D341Med (cell line): ENCODE results near the gene ATP2C1.
A peak's percentile ranks its signal among the peaks of the same experiment; 100 is the strongest.
"Not testable (repeated sequence)": the region's sequence is repeated elsewhere in the genome, so short reads cannot be mapped to it uniquely, and the experiment has no call there.

Source experiments
- DNase-seq: peaks from one replicate; pipeline ENCODE4 v3.0.0; 2012; ENCODE audit warnings: low spot score

Gene ATP2C1

GRCh38 chr3:130935761-130936492 is 42.0 kb downstream of the ATP2C1 start:
- DNase-seq = no peak

- DNase-seq = no peak
Measured at GRCh38 chr3:130939753-130940152, 45.9 kb downstream of the ATP2C1 start.

GRCh38 chr3:130941793-130942192 is 47.9 kb downstream of the ATP2C1 start:
- no peak for DNase-seq

- no peak for DNase-seq
Measured at GRCh38 chr3:130946882-130947281, 53.0 kb downstream of the ATP2C1 start.

- DNase-seq = no peak
Measured at GRCh38 chr3:130948001-130948773, 54.3 kb downstream of the ATP2C1 start.

- DNase-seq = no peak
Measured at GRCh38 chr3:130948929-130949328, 55.0 kb downstream of the ATP2C1 start.

GRCh38 chr3:130950124-130950523 is 56.2 kb downstream of the ATP2C1 start:
- DNase-seq = no peak

GRCh38 chr3:130950641-130951040 is 56.8 kb downstream of the ATP2C1 start:
- DNase-seq = no peak

- DNase-seq = peak; percentile 17
Measured at GRCh38 chr3:130955481-130955880, 61.6 kb downstream of the ATP2C1 start.

- DNase-seq = no peak
Measured at GRCh38 chr3:130956281-130956680, 62.4 kb downstream of the ATP2C1 start.

GRCh38 chr3:130956721-130957120 is 62.8 kb downstream of the ATP2C1 start:
- DNase-seq = no peak

- DNase-seq = no peak
Measured at GRCh38 chr3:130960139-130960795, 66.4 kb downstream of the ATP2C1 start.

GRCh38 chr3:130961458-130961857 is 67.6 kb downstream of the ATP2C1 start:
- no peak for DNase-seq

- no peak for DNase-seq
Measured at GRCh38 chr3:130963444-130963843, 69.6 kb downstream of the ATP2C1 start.

- DNase-seq = no peak
Measured at GRCh38 chr3:130963878-130964277, 70.0 kb downstream of the ATP2C1 start.

- no peak for DNase-seq
Measured at GRCh38 chr3:130967281-130967680, 73.4 kb downstream of the ATP2C1 start.

GRCh38 chr3:130968221-130968620 is 74.3 kb downstream of the ATP2C1 start:
- DNase-seq = no peak

GRCh38 chr3:130969621-130970020 is 75.7 kb downstream of the ATP2C1 start:
- no peak for DNase-seq

GRCh38 chr3:130971208-130971607 is 77.3 kb downstream of the ATP2C1 start:
- DNase-seq = no peak

- not testable (repeated sequence) for DNase-seq
Measured at GRCh38 chr3:130972592-130972991, 78.7 kb downstream of the ATP2C1 start.

GRCh38 chr3:130973406-130973805 is 79.5 kb downstream of the ATP2C1 start:
- no peak for DNase-seq

- DNase-seq = no peak
Measured at GRCh38 chr3:130974201-130974600, 80.3 kb downstream of the ATP2C1 start.

- DNase-seq = no peak
Measured at GRCh38 chr3:130975251-130975650, 81.4 kb downstream of the ATP2C1 start.
